VCaP (cell line): ENCODE data around the gene GFRAL.
A peak's percentile ranks its signal among the peaks of the same experiment; 100 is the strongest.
"Not testable (repeated sequence)": the region's sequence is repeated elsewhere in the genome, so short reads cannot be mapped to it uniquely, and the experiment has no call there.

Source experiments
- H3K27ac ChIP-seq: fragments of 450-650 bp; 2 replicates; pipeline ENCODE4 v1.5.1; 2017
- TF ChIP-seq, protein P1 (sequence below): fragments of 450-650 bp; conservative IDR thresholded peaks from 2 replicates; pipeline ENCODE4 v1.5.1; 2017; ENCODE audit warnings: mild to moderate bottlenecking, moderate library complexity

The GFRAL gene, protein sequence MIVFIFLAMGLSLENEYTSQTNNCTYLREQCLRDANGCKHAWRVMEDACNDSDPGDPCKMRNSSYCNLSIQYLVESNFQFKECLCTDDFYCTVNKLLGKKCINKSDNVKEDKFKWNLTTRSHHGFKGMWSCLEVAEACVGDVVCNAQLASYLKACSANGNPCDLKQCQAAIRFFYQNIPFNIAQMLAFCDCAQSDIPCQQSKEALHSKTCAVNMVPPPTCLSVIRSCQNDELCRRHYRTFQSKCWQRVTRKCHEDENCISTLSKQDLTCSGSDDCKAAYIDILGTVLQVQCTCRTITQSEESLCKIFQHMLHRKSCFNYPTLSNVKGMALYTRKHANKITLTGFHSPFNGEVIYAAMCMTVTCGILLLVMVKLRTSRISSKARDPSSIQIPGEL

DNA sequence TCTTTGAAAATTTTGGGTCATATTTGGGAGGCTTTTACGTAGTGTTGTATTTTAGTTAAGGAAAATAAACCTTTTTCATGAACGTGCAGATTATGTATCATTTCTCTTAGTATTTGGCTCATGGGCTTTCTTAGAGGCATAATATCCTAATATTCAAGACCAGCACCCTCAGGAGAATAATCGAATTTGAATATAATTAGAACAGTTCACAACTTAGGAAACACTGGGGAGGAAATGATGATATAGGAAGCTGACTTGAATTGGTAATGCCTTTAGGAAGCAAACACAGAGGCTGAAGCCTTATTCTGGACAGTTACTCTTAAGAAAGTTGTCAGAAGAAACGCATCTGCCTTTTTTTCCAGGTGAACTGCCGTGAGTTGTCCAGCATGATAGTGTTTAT lies at the start of gene GFRAL:
Gene GFRAL (plus strand): TSS at position 301 of the 400 bp plus-strand sequence. CDS start 86 bp downstream, at position 387.
- no peak within 1 kb of the TSS for H3K27ac ChIP-seq
- TF ChIP-seq, protein P1, sequence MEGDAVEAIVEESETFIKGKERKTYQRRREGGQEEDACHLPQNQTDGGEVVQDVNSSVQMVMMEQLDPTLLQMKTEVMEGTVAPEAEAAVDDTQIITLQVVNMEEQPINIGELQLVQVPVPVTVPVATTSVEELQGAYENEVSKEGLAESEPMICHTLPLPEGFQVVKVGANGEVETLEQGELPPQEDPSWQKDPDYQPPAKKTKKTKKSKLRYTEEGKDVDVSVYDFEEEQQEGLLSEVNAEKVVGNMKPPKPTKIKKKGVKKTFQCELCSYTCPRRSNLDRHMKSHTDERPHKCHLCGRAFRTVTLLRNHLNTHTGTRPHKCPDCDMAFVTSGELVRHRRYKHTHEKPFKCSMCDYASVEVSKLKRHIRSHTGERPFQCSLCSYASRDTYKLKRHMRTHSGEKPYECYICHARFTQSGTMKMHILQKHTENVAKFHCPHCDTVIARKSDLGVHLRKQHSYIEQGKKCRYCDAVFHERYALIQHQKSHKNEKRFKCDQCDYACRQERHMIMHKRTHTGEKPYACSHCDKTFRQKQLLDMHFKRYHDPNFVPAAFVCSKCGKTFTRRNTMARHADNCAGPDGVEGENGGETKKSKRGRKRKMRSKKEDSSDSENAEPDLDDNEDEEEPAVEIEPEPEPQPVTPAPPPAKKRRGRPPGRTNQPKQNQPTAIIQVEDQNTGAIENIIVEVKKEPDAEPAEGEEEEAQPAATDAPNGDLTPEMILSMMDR: no peak

DNA sequence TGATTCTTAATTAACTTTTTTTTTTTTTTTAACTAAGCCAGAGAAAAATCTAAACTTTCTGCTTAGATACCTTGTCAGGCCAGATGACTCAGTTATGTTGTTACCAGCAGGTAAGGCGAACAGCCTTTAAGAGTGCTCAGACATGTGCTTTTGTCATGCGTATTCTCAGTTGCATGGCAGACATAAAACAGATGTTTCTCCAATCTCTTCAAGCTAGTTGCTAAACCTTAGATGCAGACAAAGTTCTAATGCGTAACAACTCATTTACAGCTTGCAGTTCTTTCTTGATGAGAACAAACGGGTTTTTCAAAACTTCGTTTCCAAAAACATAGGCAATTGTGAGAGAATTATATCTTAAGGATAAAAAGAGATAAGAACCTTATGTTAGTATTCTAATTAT lies 49.6 kb upstream of the GFRAL start:
- TF ChIP-seq, protein P1: no peak
- no peak overlapping the region for H3K27ac ChIP-seq

DNA sequence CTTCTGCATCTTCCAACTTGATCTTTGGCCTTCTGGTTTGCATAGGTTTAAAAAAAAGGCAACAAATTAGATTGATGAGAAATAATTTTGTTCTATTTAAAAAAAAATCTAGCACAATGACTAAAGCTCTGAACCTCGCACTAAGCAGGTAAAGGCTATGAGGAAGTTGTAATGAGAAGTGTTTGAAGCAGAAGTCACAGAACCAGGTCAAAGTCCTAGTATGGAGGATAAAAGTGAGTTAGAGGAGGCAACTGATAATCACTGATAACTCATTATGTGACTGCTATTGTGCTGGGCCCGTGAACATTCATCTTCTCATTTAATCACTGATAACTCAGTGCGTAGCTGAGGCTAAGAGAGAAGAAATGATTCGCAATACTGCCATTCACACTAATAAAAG lies 46.1 kb upstream of the GFRAL start:
- H3K27ac ChIP-seq: no peak overlapping the region
- TF ChIP-seq, protein P1: no peak

DNA sequence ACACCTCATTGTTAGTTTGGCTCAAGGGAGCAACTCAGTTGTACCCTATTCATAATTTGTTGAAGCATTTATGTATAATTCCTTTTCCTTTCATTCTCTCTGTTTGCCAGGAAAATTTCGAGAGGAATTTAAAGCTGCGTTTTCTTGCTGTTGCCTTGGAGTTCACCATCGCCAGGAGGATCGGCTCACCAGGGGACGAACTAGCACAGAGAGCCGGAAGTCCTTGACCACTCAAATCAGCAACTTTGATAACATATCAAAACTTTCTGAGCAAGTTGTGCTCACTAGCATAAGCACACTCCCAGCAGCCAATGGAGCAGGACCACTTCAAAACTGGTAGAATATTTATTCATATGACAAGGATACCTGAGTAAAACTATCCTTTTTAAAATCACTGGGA lies 45.2 kb upstream of the GFRAL start:
- TF ChIP-seq, protein P1: no peak
- no peak overlapping the region for H3K27ac ChIP-seq

DNA sequence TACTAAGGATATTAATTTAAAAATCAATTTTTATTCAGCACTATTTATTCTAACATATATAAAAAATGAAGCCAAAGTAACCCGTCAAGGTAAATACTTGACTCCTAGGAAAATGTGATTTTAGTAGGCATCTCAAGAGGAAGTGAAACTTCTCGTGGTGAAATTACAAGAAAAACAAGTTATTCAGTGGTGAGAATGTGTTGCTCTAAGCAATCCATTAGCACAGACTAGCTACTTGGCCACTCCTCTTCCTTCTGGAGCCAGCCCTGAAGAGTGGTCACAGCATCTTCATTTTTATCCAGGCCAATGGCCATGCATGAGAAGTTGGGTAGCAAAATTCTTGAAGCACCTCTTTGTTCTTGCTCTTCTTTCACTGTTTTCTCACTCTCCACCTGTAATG lies 40.4 kb upstream of the GFRAL start:
- TF ChIP-seq, protein P1: no peak
- H3K27ac ChIP-seq: no peak overlapping the region

DNA sequence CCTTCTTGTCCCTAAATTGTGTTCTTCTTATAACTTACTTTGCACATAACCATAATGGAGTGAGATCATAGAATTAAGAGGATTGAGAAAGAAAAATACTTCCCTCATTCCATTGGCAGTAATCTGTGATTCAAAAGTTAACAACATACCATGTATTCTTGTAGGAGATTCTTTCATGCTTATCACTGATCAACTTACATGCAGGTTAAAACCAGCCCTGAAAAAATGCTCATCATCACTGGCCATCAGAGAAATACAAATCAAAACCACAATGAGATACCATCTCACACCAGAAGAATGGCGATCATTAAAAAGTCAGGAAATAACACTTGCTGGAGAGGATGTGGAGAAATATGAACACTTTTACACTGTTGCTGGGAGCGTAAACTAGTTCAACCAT lies 36.5 kb upstream of the GFRAL start:
- no peak overlapping the region for H3K27ac ChIP-seq
- TF ChIP-seq, protein P1: no peak

DNA sequence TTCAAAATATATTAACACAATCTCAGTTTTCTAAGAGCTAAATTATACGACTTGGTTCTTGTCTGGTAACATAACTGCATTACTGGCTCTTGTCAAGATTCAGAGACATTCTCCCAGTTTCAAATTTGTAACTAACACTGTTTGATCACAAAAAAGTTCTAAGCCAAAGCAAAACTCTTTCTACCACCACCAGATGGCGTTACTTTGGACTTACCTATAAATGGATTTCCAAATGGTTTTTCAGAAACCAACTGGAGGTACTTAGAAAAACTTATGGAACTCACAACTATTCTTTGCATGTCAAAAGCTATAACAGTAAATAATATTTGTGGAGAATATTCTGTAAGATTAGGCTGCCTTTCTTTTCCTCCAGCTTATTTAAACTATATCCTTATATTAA lies 34.2 kb upstream of the GFRAL start:
- H3K27ac ChIP-seq: no peak overlapping the region
- TF ChIP-seq, protein P1: peak; percentile 58

DNA sequence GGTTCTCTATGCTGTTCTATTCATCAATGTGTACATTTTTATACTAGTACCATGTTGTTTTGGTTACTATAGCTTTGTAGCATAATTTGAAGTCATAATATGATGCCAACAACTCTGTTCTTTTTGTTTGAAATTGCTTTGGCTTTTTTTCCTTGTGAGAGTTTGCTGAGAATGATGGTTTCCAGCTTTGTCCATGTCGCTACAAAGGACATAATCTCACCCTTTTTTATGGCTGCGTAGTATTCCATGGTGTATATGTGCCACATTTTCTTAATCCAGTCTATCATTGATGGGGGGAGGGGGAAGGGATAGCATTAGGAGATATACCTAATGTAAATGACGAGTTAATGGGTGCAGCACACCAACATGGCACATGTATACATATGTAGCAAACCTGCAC lies 30.1 kb upstream of the GFRAL start:
- not testable (repeated sequence) for H3K27ac ChIP-seq
